GM23248 (cell line): ENCODE measurements around the gene MBD4. TPM values are rescaled to one million over a fixed set of nuclear protein-coding genes. Genes with fewer than 3 reads are reported as not detected.

ENCODE experiments used
- DNase-seq: peaks from one replicate; pipeline ENCODE4 v3.0.0-alpha.2; 2015
- H2AFZ ChIP-seq: fragments of 200-600 bp; sonication (generic); 2 replicates; pipeline ENCODE4 v1.6.1; 2016; ENCODE audit warnings: antibody characterized with exemption
- H3F3A ChIP-seq: fragments of 200-600 bp; sonication (generic); 2 replicates; pipeline ENCODE4 v1.6.1; 2016; ENCODE audit warnings: mild to moderate bottlenecking, antibody characterized with exemption, mixed run types; ENCODE audit not compliant: insufficient read depth
- H3K27ac ChIP-seq: fragments of 200-600 bp; sonication (generic); 2 replicates; pipeline ENCODE4 v1.5.1; 2016; ENCODE audit warnings: mild to moderate bottlenecking
- H3K27me3 ChIP-seq: fragments of 200-600 bp; sonication (generic); replicated peaks from 2 replicates; pipeline ENCODE4 v1.6.1; 2016; ENCODE audit warnings: mild to moderate bottlenecking; ENCODE audit not compliant: insufficient read depth
- H3K36me3 ChIP-seq: fragments of 200-600 bp; sonication (generic); 2 replicates; pipeline ENCODE4 v1.6.1; 2016; ENCODE audit warnings: low read depth, mild to moderate bottlenecking
- H3K4me1 ChIP-seq: fragments of 200-600 bp; sonication (generic); 2 replicates; pipeline ENCODE4 v1.6.1; 2016; ENCODE audit warnings: mild to moderate bottlenecking; ENCODE audit not compliant: insufficient read depth
- H3K4me2 ChIP-seq: fragments of 200-600 bp; sonication (generic); one replicate; pipeline ENCODE4 v1.6.1; 2016; ENCODE audit warnings: mild to moderate bottlenecking; ENCODE audit not compliant: unreplicated experiment
- H3K4me3 ChIP-seq: fragments of 200-600 bp; sonication (generic); 2 replicates; pipeline ENCODE4 v1.5.1; 2016; ENCODE audit warnings: mild to moderate bottlenecking
- H3K79me2 ChIP-seq: fragments of 200-600 bp; sonication (generic); 2 replicates; pipeline ENCODE4 v1.6.1; 2016; ENCODE audit warnings: mild to moderate bottlenecking; ENCODE audit not compliant: insufficient read depth
- H3K9ac ChIP-seq: fragments of 200-600 bp; sonication (generic); 2 replicates; pipeline ENCODE4 v1.6.1; 2016; ENCODE audit warnings: mild to moderate bottlenecking
- H3K9me2 ChIP-seq: fragments of 200-600 bp; sonication (generic); 2 replicates; pipeline ENCODE4 v1.6.1; 2016; ENCODE audit warnings: mixed run types, mild to moderate bottlenecking, moderate library complexity; ENCODE audit not compliant: insufficient read depth
- H3K9me3 ChIP-seq: fragments of 200-600 bp; sonication (generic); one replicate; pipeline ENCODE4 v1.6.1; 2017; ENCODE audit warnings: low read depth
- H4K20me1 ChIP-seq: fragments of 200-600 bp; sonication (generic); 2 replicates; pipeline ENCODE4 v1.6.0; 2016; ENCODE audit not compliant: insufficient read depth
- EZH2 ChIP-seq: fragments of 200-600 bp; sonication (generic); IDR thresholded peaks from 2 replicates; pipeline ENCODE4 v1.6.1; 2018; ENCODE audit warnings: antibody characterized with exemption, mild to moderate bottlenecking; ENCODE audit not compliant: insufficient read depth, poor library complexity, severe bottlenecking
- EZH2phosphoT487 ChIP-seq: fragments of 200-600 bp; sonication (generic); IDR thresholded peaks from 2 replicates; pipeline ENCODE4 v1.6.1; 2018; ENCODE audit warnings: antibody characterized with exemption, moderate library complexity, mild to moderate bottlenecking, low read depth; ENCODE audit not compliant: insufficient read depth
- WGBS, 2 experiments: methylation state at CpG; one replicate each; pipeline ENCODE4 v1.1.6; 2015 to 2017; ENCODE audit warnings: low lambda C conversion rate in 2 of 2, low coverage in 1 of 2; ENCODE audit errors: missing lambda C conversion rate in 2 of 2; 5-methylcytosine and 5-hydroxymethylcytosine counted together
- in situ Hi-C: fragments of 300-500 bp; cut with MboI; formaldehyde crosslinking; loops from 2 replicates; pipeline ENCODE4 v1.15.0; 2020
- polyA plus RNA-seq: library from polyadenylated mRNA; unstranded; fragments of >200 nt; fragmentation: Nextera tagmentation; extraction: Ambion mirVana; gene quantifications from 2 replicates; pipeline ENCODE4 v1.2.1, GENCODE V29; 2016
- total RNA-seq: library from RNA; depleted of rRNA; stranded (reverse); fragments of >200 nt; shearing (Covaris generic); gene quantifications from 2 replicates; pipeline ENCODE4 v1.2.3, GENCODE V29; 2014

MBD4 gene
- total and polyA plus RNA-seq, 2 experiments from 2014 or later = 27.2 to 36.8 TPM

DNA sequence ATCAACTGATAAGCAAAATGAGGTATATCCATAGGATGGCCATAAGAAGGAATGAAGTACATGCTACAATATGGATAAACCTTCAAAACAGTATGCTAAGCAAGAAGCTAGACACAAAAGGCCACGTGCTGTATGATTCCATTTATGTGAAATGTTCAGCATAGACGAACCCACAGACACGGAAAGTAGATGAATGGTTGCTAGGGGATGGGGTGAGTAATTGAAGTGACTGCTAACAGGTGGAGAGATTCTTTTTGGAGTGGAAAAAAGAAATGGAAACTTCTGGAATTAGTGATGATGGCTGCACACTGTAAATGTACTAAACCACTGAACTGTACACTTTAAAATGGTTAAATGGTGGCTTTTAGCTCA is 10.7 kb downstream of the MBD4 start:
- Histone ChIP-seq H4K20me1 (no peaks in the 10 kb centered on the region), H3K27ac (peak overlapping the region; percentile 9; the same call in 1 of the 2 replicates), H3K36me3 (peaks cover 28% of the 10 kb centered on the region), H3K9ac (peak overlapping the region; percentile 23; the same call in 1 of the 2 replicates), H3K4me1 (no peaks in the 10 kb centered on the region), H3K9me3 (no peaks in the 10 kb centered on the region), H3K79me2 (0 out of 2 replicates have a peak, but pooled peaks cover under 1% of the 10 kb centered on the region), H3F3A (peaks cover 35% of the 10 kb centered on the region), H2AFZ (peak overlapping the region; percentile 84), H3K9me2 (no peaks in the 10 kb centered on the region), H3K4me3 (peak overlapping the region; percentile 82; the same call in 1 of the 2 replicates), H3K27me3 (no peaks in the 10 kb centered on the region), H3K4me2 (peak overlapping the region; percentile 93)
- DNase-seq = peak; percentile 21
- WGBS, 2 experiments = 68 to 71% methylated on average over 3 of the region's 3 CpGs
- in situ Hi-C loops = no loop called here
- TF ChIP-seq EZH2phosphoT487 (no peak), EZH2 (no peak)

GRCh38 chr3:129428376-129429079 is 11.2 kb downstream of the MBD4 start, which contains the start of gene EFCAB12:
Gene EFCAB12 (minus strand): TSS chr3:129428636. CDS start chr3:129428488, 148 bp downstream.
- Histone ChIP-seq H3K4me2 (peak within 1 kb of the TSS; percentile 93), H3K36me3 (peaks cover 22% of the 10 kb centered on the region), H3K9ac (peak within 1 kb of the TSS; percentile 57), H3K79me2 (no peaks in the 10 kb centered on the region), H3F3A (peaks cover 33% of the 10 kb centered on the region), H2AFZ (peak within 1 kb of the TSS; percentile 84), H4K20me1 (no peaks in the 10 kb centered on the region), H3K9me3 (no peaks in the 10 kb centered on the region), H3K4me1 (no peaks in the 10 kb centered on the region), H3K9me2 (no peaks in the 10 kb centered on the region), H3K27ac (peak within 1 kb of the TSS; percentile 9; the same call in 1 of the 2 replicates), H3K4me3 (peak within 1 kb of the TSS; percentile 82), H3K27me3 (no peaks in the 10 kb centered on the region)
- WGBS, 2 experiments = 3% methylated on average over 42 of the region's 42 CpGs
- TF ChIP-seq EZH2 (no peak), EZH2phosphoT487 (no peak)
- DNase-seq = peak; percentile 97
- in situ Hi-C loops = no loop called here

GRCh38 chr3:129428007-129428375 is 11.8 kb downstream of the MBD4 start:
- Histone ChIP-seq H3K27ac (no peak overlapping the region), H3K27me3 (no peaks in the 10 kb centered on the region), H3K4me3 (peak overlapping the region; percentile 82), H3K9me3 (no peaks in the 10 kb centered on the region), H2AFZ (peak overlapping the region; percentile 84), H3F3A (peaks cover 28% of the 10 kb centered on the region), H4K20me1 (no peaks in the 10 kb centered on the region), H3K79me2 (no peaks in the 10 kb centered on the region), H3K36me3 (peaks cover 17% of the 10 kb centered on the region), H3K9ac (peak overlapping the region; percentile 57), H3K4me2 (peak overlapping the region; percentile 93), H3K4me1 (no peaks in the 10 kb centered on the region), H3K9me2 (no peaks in the 10 kb centered on the region)
- DNase-seq = no peak
- 6 to 10% methylated on average over 8 of the region's 8 CpGs for WGBS, 2 experiments
- in situ Hi-C loops = no loop called here
- no peak for TF ChIP-seq EZH2
- TF ChIP-seq EZH2phosphoT487 = no peak

DNA sequence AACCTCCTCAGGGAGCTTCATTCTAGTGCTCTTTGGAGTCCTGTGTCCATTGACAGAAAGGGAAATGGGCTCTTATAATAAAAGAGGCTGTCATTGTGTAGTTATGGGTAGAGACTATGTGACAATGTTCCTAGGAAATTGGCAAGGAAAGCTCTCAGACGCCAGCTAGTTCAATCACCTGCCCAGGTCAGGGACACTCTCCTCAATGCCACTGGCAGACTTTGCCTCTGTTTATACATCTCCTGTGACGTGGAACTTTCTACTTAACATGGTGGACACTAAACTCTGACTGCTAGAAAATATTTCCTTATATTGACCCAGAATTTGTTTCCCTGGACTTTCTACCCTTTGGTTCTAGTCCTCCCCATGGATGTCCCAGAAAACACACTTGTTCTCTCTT is 14.1 kb downstream of the MBD4 start:
- in situ Hi-C loops = no loop called here

More for the DNA sequence above, 14.1 kb downstream of the MBD4 start:
- Histone ChIP-seq H3K9me3 (no peaks in the 10 kb centered on the region), H3K27me3 (no peaks in the 10 kb centered on the region), H3K9me2 (no peaks in the 10 kb centered on the region), H3K36me3 (no peaks in the 10 kb centered on the region), H3K4me3 (no peak overlapping the region), H3K4me2 (no peak overlapping the region), H4K20me1 (no peaks in the 10 kb centered on the region), H3K4me1 (no peaks in the 10 kb centered on the region), H3K9ac (no peak overlapping the region), H3K27ac (no peak overlapping the region), H2AFZ (no peak overlapping the region), H3F3A (peaks cover 20% of the 10 kb centered on the region), H3K79me2 (no peaks in the 10 kb centered on the region)
- TF ChIP-seq EZH2phosphoT487 (no peak), EZH2 (no peak)
- WGBS, 2 experiments = 67 to 80% methylated on average over 2 of the region's 2 CpGs
- no peak for DNase-seq
